Mesenchymal stem cell (in vitro differentiated cells and primary cell): ENCODE results near the gene CD81.
A peak's percentile ranks its signal among the peaks of the same experiment; 100 is the strongest.

ENCODE experiments used
- DNase-seq: peaks from one replicate; pipeline ENCODE4 v3.0.0-alpha.2; 2013
- H2AFZ ChIP-seq: one replicate; pipeline ENCODE4 v1.6.1; 2013; ENCODE audit warnings: low read depth, mild to moderate bottlenecking, control low read depth, inconsistent platforms, low read length, moderate library complexity
- H2AK5ac ChIP-seq: 2 replicates; pipeline ENCODE4 v1.6.1; 2013; ENCODE audit warnings: low read length, moderate library complexity, mild to moderate bottlenecking, inconsistent platforms; ENCODE audit not compliant: severe bottlenecking
- H2BK120ac ChIP-seq: one replicate; pipeline ENCODE4 v1.6.1; 2013; ENCODE audit warnings: low read depth, mild to moderate bottlenecking, inconsistent platforms, low read length, moderate library complexity
- H2BK12ac ChIP-seq, 2 experiments: one replicate each; pipeline ENCODE4 v1.6.1; 2013; ENCODE audit warnings: inconsistent platforms in 2 of 2, low read length in 2 of 2, mild to moderate bottlenecking in 2 of 2, moderate library complexity in 2 of 2, control low read depth in 1 of 2
- H2BK15ac ChIP-seq: one replicate; pipeline ENCODE4 v1.6.1; 2013; ENCODE audit warnings: mild to moderate bottlenecking, low read depth, inconsistent platforms; ENCODE audit not compliant: poor library complexity, severe bottlenecking
- H2BK5ac ChIP-seq: 2 replicates; pipeline ENCODE4 v1.6.1; 2013; ENCODE audit warnings: low read depth, mild to moderate bottlenecking, low read length, control low read depth, inconsistent platforms; ENCODE audit not compliant: poor library complexity, severe bottlenecking
- H3K14ac ChIP-seq, 2 experiments: one replicate each; pipeline ENCODE4 v1.6.1; 2013; ENCODE audit warnings: inconsistent platforms in 2 of 2, low read length in 2 of 2, control low read depth in 1 of 2, mild to moderate bottlenecking in 1 of 2, moderate library complexity in 1 of 2
- H3K18ac ChIP-seq, 2 experiments: one replicate each; pipeline ENCODE4 v1.6.1; 2013; ENCODE audit warnings: inconsistent platforms in 2 of 2, low read length in 2 of 2, control low read depth in 1 of 2, low read depth in 1 of 2, mild to moderate bottlenecking in 1 of 2
- H3K23ac ChIP-seq, 2 experiments: one replicate each; pipeline ENCODE4 v1.6.1; 2013; ENCODE audit warnings: inconsistent platforms in 2 of 2, low read length in 2 of 2, mild to moderate bottlenecking in 2 of 2, moderate library complexity in 2 of 2, control low read depth in 1 of 2
- H3K27ac ChIP-seq: 2 replicates; pipeline ENCODE4 v1.5.1; 2013; ENCODE audit warnings: mild to moderate bottlenecking, moderate library complexity, low read length, control low read depth, inconsistent platforms; ENCODE audit not compliant: poor library complexity, severe bottlenecking
- H3K27me3 ChIP-seq, 2 experiments: 2 replicates each; pipeline versions ENCODE4 v1.6.1 to v1.7.0; 2013; ENCODE audit warnings: low read length in 2 of 2, mild to moderate bottlenecking in 2 of 2, moderate library complexity in 2 of 2, control low read depth in 1 of 2, inconsistent platforms in 1 of 2; ENCODE audit not compliant: control insufficient read depth in 1 of 2, insufficient read depth in 1 of 2
- H3K36me3 ChIP-seq, 2 experiments: 2 replicates each; pipeline versions ENCODE4 v1.6.1 to v1.7.0; 2013; ENCODE audit warnings: low read length in 2 of 2, control low read depth in 1 of 2, inconsistent platforms in 1 of 2, low read depth in 1 of 2, mild to moderate bottlenecking in 1 of 2; ENCODE audit not compliant: insufficient read depth in 2 of 2, control insufficient read depth in 1 of 2
- H3K4ac ChIP-seq, 2 experiments: one replicate each; pipeline ENCODE4 v1.6.1; 2013; ENCODE audit warnings: inconsistent platforms in 2 of 2, low read length in 2 of 2, mild to moderate bottlenecking in 2 of 2, moderate library complexity in 2 of 2, control low read depth in 1 of 2, low read depth in 1 of 2
- H3K4me1 ChIP-seq: 2 replicates; pipeline ENCODE4 v1.6.1; 2013; ENCODE audit warnings: low read depth, low read length, control low read depth; ENCODE audit not compliant: control insufficient read depth, insufficient read depth
- H3K4me2 ChIP-seq: 2 replicates; pipeline ENCODE4 v1.6.1; 2013; ENCODE audit warnings: low read length, mild to moderate bottlenecking, inconsistent platforms; ENCODE audit not compliant: poor library complexity, severe bottlenecking
- H3K4me3 ChIP-seq, 2 experiments: 2 replicates each; pipeline versions ENCODE4 v1.5.1 to v1.7.0; 2013; ENCODE audit warnings: low read length in 2 of 2, mild to moderate bottlenecking in 2 of 2, control low read depth in 1 of 2, low read depth in 1 of 2; ENCODE audit not compliant: insufficient read depth in 1 of 2
- H3K79me1 ChIP-seq: replicated peaks from 2 replicates; pipeline ENCODE4 v1.6.1; 2013; ENCODE audit warnings: mild to moderate bottlenecking, control low read depth, low read length, inconsistent platforms; ENCODE audit not compliant: poor library complexity, severe bottlenecking
- H3K9ac ChIP-seq: 2 replicates; pipeline ENCODE4 v1.7.0; 2013; ENCODE audit warnings: mild to moderate bottlenecking, low read length, moderate library complexity
- H3K9me3 ChIP-seq: 2 replicates; pipeline ENCODE4 v1.7.0; 2013; ENCODE audit warnings: mild to moderate bottlenecking, low read length; ENCODE audit not compliant: control insufficient read depth
- H4K8ac ChIP-seq: one replicate; pipeline ENCODE4 v1.6.1; 2013; ENCODE audit warnings: inconsistent platforms, mild to moderate bottlenecking, low read length, moderate library complexity
- H4K91ac ChIP-seq: one replicate; pipeline ENCODE4 v1.6.1; 2013; ENCODE audit warnings: mild to moderate bottlenecking, low read length, inconsistent platforms
- whole genome bisulfite sequencing: methylation state at CpG from one replicate; pipeline ENCODE4 v1.1.7; 2013; ENCODE audit warnings: mixed read lengths; 5-methylcytosine and 5-hydroxymethylcytosine counted together

The CD81 gene

GRCh38 chr11:2387266-2387987 lies 10.3 kb downstream of the CD81 start:
- Histone ChIP-seq H2AK5ac (peak overlapping the region; percentile 71), H3K4me3 (no peak overlapping the region), H2BK15ac (no peak overlapping the region), H4K91ac (peak overlapping the region; percentile 25), H3K27ac (peak overlapping the region; percentile 33), H3K79me1 (peaks cover 13% of the 10 kb centered on the region), H4K8ac (no peak overlapping the region), H3K9me3 (no peaks in the 10 kb centered on the region), H3K4me1 (peaks cover 82% of the 10 kb centered on the region), H2BK12ac (no peak overlapping the region), H3K18ac (no peak overlapping the region), H3K23ac (no peak overlapping the region), H2BK120ac (no peak overlapping the region), H3K4ac (no peak overlapping the region), H3K9ac (peak overlapping the region; percentile 63), H3K4me2 (no peak overlapping the region), H3K27me3 (no peaks in the 10 kb centered on the region), H3K14ac (no peak overlapping the region), H3K36me3 (peaks cover 43 to 61% of the 10 kb centered on the region in 2 experiments), H2AFZ (no peak overlapping the region), H2BK5ac (no peak overlapping the region)
- peak; percentile 47 for DNase-seq
- WGBS, result 74% methylated on average over 14 of the region's 14 CpGs

GRCh38 chr11:2388431-2389376 lies 11.6 kb downstream of the CD81 start:
- Histone ChIP-seq H2BK12ac (peak overlapping the region in 1 of 2 experiments; percentile 17), H3K79me1 (peaks cover 18% of the 10 kb centered on the region), H3K4ac (peak overlapping the region in 1 of 2 experiments; percentile 42), H2AFZ (no peak overlapping the region), H3K9ac (no peak overlapping the region), H3K36me3 (peaks cover 45 to 62% of the 10 kb centered on the region in 2 experiments), H3K9me3 (no peaks in the 10 kb centered on the region), H3K14ac (peak overlapping the region in 1 of 2 experiments; percentile 13), H4K8ac (peak overlapping the region; percentile 67), H3K4me2 (peak overlapping the region; percentile 23), H4K91ac (peak overlapping the region; percentile 46), H3K4me1 (peaks cover 70% of the 10 kb centered on the region), H3K27me3 (no peaks in the 10 kb centered on the region), H3K4me3 (no peak overlapping the region), H2BK15ac (peak overlapping the region; percentile 45), H3K23ac (peak overlapping the region in 1 of 2 experiments; percentile 34), H2AK5ac (peak overlapping the region; percentile 78), H2BK120ac (no peak overlapping the region), H2BK5ac (no peak overlapping the region), H3K27ac (peak overlapping the region; percentile 16), H3K18ac (peak overlapping the region; percentile 63 to 68)
- no peak for DNase-seq
- 81% methylated on average over 12 of the region's 15 CpGs for WGBS

GRCh38 chr11:2389377-2390026 lies 12.4 kb downstream of the CD81 start:
- H3K18ac ChIP-seq, result peak overlapping the region; percentile 15 to 63
- no peak overlapping the region for H2BK15ac ChIP-seq
- peak overlapping the region; percentile 67 for H4K8ac ChIP-seq
- H2BK120ac ChIP-seq, result no peak overlapping the region
- no peaks in the 10 kb centered on the region for H3K9me3 ChIP-seq
- no peak overlapping the region for H3K4me3 ChIP-seq
- H3K79me1 ChIP-seq, result peaks cover 25% of the 10 kb centered on the region
- H3K27ac ChIP-seq, result peak overlapping the region; percentile 16
- H4K91ac ChIP-seq, result peak overlapping the region; percentile 19
- no peaks in the 10 kb centered on the region for H3K27me3 ChIP-seq
- H3K9ac ChIP-seq, result peak overlapping the region; percentile 52
- H2AFZ ChIP-seq, result no peak overlapping the region
- H2AK5ac ChIP-seq, result peak overlapping the region; percentile 92
- H3K23ac ChIP-seq, result no peak overlapping the region
- peak overlapping the region; percentile 35 for H2BK5ac ChIP-seq
- 69% methylated on average over 14 of the region's 14 CpGs for WGBS
- H2BK12ac ChIP-seq, result no peak overlapping the region
- DNase-seq, result peak; percentile 30
- no peak overlapping the region for H3K4me2 ChIP-seq
- H3K14ac ChIP-seq, result peak overlapping the region in 1 of 2 experiments; percentile 26
- H3K36me3 ChIP-seq, result peaks cover 53 to 68% of the 10 kb centered on the region in 2 experiments
- H3K4me1 ChIP-seq, result peaks cover 65% of the 10 kb centered on the region
- no peak overlapping the region for H3K4ac ChIP-seq
